Hippocampal formation (tissue), 2 donors: ENCODE data around the gene GIMAP1.

Source experiments
- DNase-seq, 2 donors: peaks; one replicate each; lab custom pipeline; 2025; lab: John Stamatoyannopoulos, UW

GIMAP1 gene

GRCh38 chr7:150722431-150722931 is 6.1 kb downstream of the GIMAP1 start:
- no peak for DNase-seq

- no peak for DNase-seq
Observed at GRCh38 chr7:150723467-150723866, 7.1 kb downstream of the GIMAP1 start.

- no peak for DNase-seq
Observed at GRCh38 chr7:150727381-150727780, 11.0 kb downstream of the GIMAP1 start.

- DNase-seq, result no peak
Observed at GRCh38 chr7:150728011-150728410, 11.6 kb downstream of the GIMAP1 start.

- DNase-seq, result no peak
Observed at GRCh38 chr7:150728609-150729008, 12.2 kb downstream of the GIMAP1 start.

- no peak for DNase-seq
Observed at GRCh38 chr7:150731916-150732315, 15.5 kb downstream of the GIMAP1 start.

- DNase-seq, result no peak
Observed at GRCh38 chr7:150732786-150733481, 16.5 kb downstream of the GIMAP1 start.

- no peak for DNase-seq
Observed at GRCh38 chr7:150733482-150734095, 17.2 kb downstream of the GIMAP1 start.

- DNase-seq, result no peak
Observed at GRCh38 chr7:150734254-150734653, 17.8 kb downstream of the GIMAP1 start.

- no peak for DNase-seq
Observed at GRCh38 chr7:150735596-150736358, 19.4 kb downstream of the GIMAP1 start.

GRCh38 chr7:150736864-150737263 is 20.5 kb downstream of the GIMAP1 start:
- no peak for DNase-seq

GRCh38 chr7:150737265-150738055 is 21.0 kb downstream of the GIMAP1 start, which contains the start of gene GIMAP5:
Gene GIMAP5, plus strand, starts transcription at chr7:150737418. Its CDS starts 3,467 bp downstream, at chr7:150740885.
- no peak for DNase-seq

GRCh38 chr7:150738092-150738491 is 21.7 kb downstream of the GIMAP1 start:
- no peak for DNase-seq

GRCh38 chr7:150738591-150739001 is 22.2 kb downstream of the GIMAP1 start:
- no peak for DNase-seq

GRCh38 chr7:150739033-150739432 is 22.6 kb downstream of the GIMAP1 start:
- DNase-seq, result no peak

GRCh38 chr7:150740053-150740452 is 23.6 kb downstream of the GIMAP1 start:
- no peak for DNase-seq

GRCh38 chr7:150742286-150742968 is 26.0 kb downstream of the GIMAP1 start:
- DNase-seq, result no peak

GRCh38 chr7:150744041-150744656 is 27.7 kb downstream of the GIMAP1 start:
- no peak for DNase-seq

- DNase-seq, result no peak
Observed at GRCh38 chr7:150745086-150745485, 28.7 kb downstream of the GIMAP1 start.

GRCh38 chr7:150745876-150746275 is 29.5 kb downstream of the GIMAP1 start:
- no peak for DNase-seq

- no peak for DNase-seq
Observed at GRCh38 chr7:150746921-150747320, 30.5 kb downstream of the GIMAP1 start.
